VCaP (cell line): ENCODE data around the gene CDH4.

Experiments
- H3K27ac ChIP-seq: fragments of 450-650 bp; 2 replicates; pipeline ENCODE4 v1.5.1; 2017
- CTCF ChIP-seq: fragments of 450-650 bp; conservative IDR thresholded peaks from 2 replicates; pipeline ENCODE4 v1.5.1; 2017; ENCODE audit warnings: mild to moderate bottlenecking, moderate library complexity

CDH4 gene

DNA sequence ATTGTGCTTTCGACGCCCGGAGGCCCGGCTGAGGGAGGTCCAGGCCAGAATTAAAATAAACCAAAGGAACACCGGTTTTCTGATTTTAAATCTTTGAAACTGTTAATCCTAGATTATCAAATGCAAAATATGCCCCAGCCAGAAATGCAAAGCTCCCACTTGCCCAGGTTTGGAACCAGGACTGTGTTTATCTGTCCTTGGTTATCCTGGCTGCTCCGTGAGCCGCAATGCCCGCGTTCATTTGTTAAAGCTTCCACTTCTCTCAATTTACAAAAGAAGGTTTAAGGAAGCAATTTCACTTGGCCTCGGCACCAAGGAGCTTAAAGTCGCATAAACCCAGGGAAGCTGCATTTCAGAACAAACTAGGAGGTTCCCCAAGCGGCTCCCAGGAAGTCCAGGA, 563.6 kb downstream of the CDH4 start:
- H3K27ac ChIP-seq: no peak overlapping the region

GRCh38 chr20:61816606-61817460, 564.8 kb downstream of the CDH4 start:
- no peak for TF ChIP-seq CTCF

More for the DNA sequence above, 563.6 kb downstream of the CDH4 start:
- no peak for TF ChIP-seq CTCF

DNA sequence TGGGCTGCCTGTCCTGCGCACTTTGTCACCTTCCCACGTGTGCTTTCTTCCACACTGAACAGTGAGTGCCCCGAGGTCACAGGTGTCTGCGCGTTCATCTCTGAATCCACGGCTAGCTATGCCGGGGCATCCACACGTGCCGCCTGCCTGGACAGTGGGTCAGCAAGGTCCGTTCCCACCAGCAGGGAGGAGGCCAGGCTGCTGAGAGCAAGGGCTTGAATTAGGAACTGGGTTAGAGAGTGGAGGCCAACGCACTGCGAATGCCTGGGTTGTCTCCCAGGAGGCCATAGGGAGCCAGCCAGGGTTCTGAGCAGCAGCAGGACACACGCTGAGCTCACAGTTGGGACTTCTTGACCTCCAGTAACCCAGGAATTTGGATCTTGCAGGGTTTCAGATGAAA, 565.5 kb downstream of the CDH4 start:
- no peak overlapping the region for H3K27ac ChIP-seq
- no peak for TF ChIP-seq CTCF

More at GRCh38 chr20:61816606-61817460, 564.8 kb downstream of the CDH4 start:
- no peak overlapping the region for H3K27ac ChIP-seq

DNA sequence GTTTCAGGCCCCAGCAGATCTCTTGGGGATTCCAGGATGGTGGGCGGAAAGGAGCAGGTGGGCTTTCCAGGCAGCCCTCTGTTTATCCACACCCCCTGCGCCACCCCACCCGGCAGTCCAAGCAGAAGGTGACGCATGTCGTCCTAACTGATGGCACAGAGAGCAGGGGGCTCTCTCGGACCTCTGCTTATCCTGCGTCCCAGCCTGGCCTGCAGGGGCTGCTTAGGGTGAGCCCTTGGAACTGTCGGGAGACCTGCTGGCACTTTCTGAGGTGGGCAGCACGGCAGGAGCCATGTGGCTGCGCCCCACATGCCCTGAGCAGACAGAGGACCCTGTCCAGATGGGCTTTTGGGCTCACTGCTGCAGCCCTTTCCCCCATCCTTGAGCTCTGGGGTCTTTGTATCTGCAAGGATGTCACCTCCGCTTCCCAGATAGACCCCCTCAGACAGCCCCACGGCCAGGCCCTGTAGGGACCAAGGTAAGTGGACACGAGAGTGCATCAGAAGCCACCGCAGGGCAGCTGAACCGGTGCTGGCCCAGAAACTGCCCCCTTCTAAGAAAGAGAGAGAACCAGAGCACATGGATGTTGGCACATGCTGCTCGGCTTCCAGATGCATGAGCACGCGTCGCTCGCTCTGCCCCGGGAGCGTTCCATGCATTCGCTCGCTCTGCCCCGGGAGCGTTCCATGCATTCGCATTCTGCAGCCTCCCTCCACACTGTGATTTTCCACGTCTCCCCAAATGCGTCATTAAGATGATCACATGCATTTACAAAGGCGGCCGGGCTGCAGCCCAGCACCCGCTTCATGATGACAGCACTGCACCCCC, 566.9 kb downstream of the CDH4 start:
- H3K27ac ChIP-seq: no peak overlapping the region

GRCh38 chr20:61819574-61819846, 567.4 kb downstream of the CDH4 start:
- no peak overlapping the region for H3K27ac ChIP-seq
- TF ChIP-seq CTCF: no peak

More for the DNA sequence above, 566.9 kb downstream of the CDH4 start:
- TF ChIP-seq CTCF: no peak

DNA sequence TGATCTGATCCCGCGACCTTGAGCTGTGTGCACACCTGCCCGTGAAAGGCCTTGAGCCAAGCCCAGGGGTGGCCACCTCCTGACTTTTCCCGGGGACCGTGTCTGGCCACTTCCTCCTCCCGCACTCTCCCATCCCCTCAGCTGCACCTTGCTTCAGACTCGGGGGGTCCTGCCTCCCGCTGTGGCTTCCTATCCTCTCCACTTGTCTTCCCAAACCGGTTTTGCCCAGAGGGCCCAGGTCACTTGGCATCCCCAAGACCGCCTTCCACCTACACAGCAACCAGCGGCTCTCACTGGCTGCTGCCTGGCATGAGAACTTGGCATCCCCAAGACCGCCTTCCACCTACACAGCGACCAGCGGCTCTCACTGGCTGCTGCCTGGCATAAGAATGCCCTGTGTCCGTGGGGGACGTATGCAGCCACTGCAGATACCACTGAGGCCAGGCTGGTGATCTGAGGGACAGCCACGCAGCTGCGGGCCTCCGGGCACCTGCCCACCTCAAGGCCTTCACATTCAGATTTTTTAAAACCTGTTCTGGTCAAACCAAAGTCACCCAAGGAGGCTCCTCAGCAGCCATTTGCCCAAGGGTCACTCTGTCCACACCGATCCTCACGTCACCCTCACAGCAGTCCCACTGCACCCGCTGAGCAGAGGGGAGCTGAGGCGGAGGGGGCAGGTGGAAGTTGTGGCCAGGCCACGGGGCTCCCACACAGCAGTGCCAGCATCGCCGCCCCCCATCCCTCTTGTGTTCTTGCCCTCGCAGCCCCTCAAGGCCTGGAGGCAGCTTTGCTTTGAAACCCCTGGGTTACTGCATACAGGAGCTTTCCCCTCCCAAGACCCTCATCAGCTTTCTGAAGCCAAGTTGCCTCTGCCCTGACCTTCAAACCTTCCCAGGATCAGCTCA, 568.1 kb downstream of the CDH4 start:
- H3K27ac ChIP-seq: no peak overlapping the region
- TF ChIP-seq CTCF: no peak
